ENCODE results near the gene TMEM63A.

GRCh38 chr1:225923692-225924555, 41.7 kb upstream of the TMEM63A start, which contains the start of gene PYCR2:
- peak; percentile 87 for TF ChIP-seq POLR2A (IDR thresholded peaks at IDR 0.05; ENCODE audit: low read depth, low read length)
- peak; percentile 43 for TF ChIP-seq SPI1 (IDR thresholded peaks at IDR 0.05; ENCODE audit: low read depth, low read length)
- peak; percentile 73 for TF ChIP-seq POU2F2 (IDR thresholded peaks at IDR 0.05; ENCODE audit: low read depth, low read length)

Measured in GM12891 (cell line).